ENCODE measurements around the gene CRYGN.

Gene CRYGN

GRCh38 chr7:151406886-151407583, 32.9 kb downstream of the CRYGN start:
- Histone ChIP-seq H3K4me3 (ENCODE audit: low read length) (no peak overlapping the region), H3K4me1 (ENCODE audit: control insufficient read depth, low read depth, low read length) (peaks cover 19% of the 10 kb centered on the region), H3K27me3 (ENCODE audit: control insufficient read depth, insufficient read depth, low read length) (peaks cover 15% of the 10 kb centered on the region), H3K9ac (ENCODE audit: low read length) (no peak overlapping the region), H3K27ac (ENCODE audit: low read length) (no peak overlapping the region), H3K9me3 (ENCODE audit: control insufficient read depth, low read depth, low read length) (no peaks in the 10 kb centered on the region), H3K36me3 (ENCODE audit: control insufficient read depth, low read depth, low read length) (no peaks in the 10 kb centered on the region)

GRCh38 chr7:151406051-151406875, 33.7 kb downstream of the CRYGN start:
- H3K9me3 ChIP-seq (ENCODE audit: control insufficient read depth, low read depth, low read length): no peaks in the 10 kb centered on the region
- peaks cover 8% of the 10 kb centered on the region for H3K27me3 ChIP-seq (ENCODE audit: control insufficient read depth, insufficient read depth, low read length)
- H3K36me3 ChIP-seq (ENCODE audit: control insufficient read depth, low read depth, low read length): no peaks in the 10 kb centered on the region
- no peak overlapping the region for H3K9ac ChIP-seq (ENCODE audit: low read length)
- peaks cover 13% of the 10 kb centered on the region for H3K4me1 ChIP-seq (ENCODE audit: control insufficient read depth, low read depth, low read length)
- H3K4me3 ChIP-seq (ENCODE audit: low read length): no peak overlapping the region
- no peak overlapping the region for H3K27ac ChIP-seq (ENCODE audit: low read length)

GRCh38 chr7:151405588-151405987, 34.4 kb downstream of the CRYGN start:
- Histone ChIP-seq H3K9ac (ENCODE audit: low read length) (no peak overlapping the region), H3K27me3 (ENCODE audit: control insufficient read depth, insufficient read depth, low read length) (peaks cover under 1% of the 10 kb centered on the region), H3K4me1 (ENCODE audit: control insufficient read depth, low read depth, low read length) (peaks cover 13% of the 10 kb centered on the region), H3K4me3 (ENCODE audit: low read length) (no peak overlapping the region), H3K36me3 (ENCODE audit: control insufficient read depth, low read depth, low read length) (no peaks in the 10 kb centered on the region), H3K9me3 (ENCODE audit: control insufficient read depth, low read depth, low read length) (no peaks in the 10 kb centered on the region), H3K27ac (ENCODE audit: low read length) (no peak overlapping the region)

- H3K9ac ChIP-seq (ENCODE audit: low read length): no peak overlapping the region
- H3K4me1 ChIP-seq (ENCODE audit: control insufficient read depth, low read depth, low read length): peaks cover 13% of the 10 kb centered on the region
- no peaks in the 10 kb centered on the region for H3K9me3 ChIP-seq (ENCODE audit: control insufficient read depth, low read depth, low read length)
- H3K27ac ChIP-seq (ENCODE audit: low read length): no peak overlapping the region
- no peaks in the 10 kb centered on the region for H3K27me3 ChIP-seq (ENCODE audit: control insufficient read depth, insufficient read depth, low read length)
- no peak overlapping the region for H3K4me3 ChIP-seq (ENCODE audit: low read length)
- H3K36me3 ChIP-seq (ENCODE audit: control insufficient read depth, low read depth, low read length): no peaks in the 10 kb centered on the region
Measured at GRCh38 chr7:151405056-151405455, 34.9 kb downstream of the CRYGN start.

- Histone ChIP-seq H3K4me1 (ENCODE audit: control insufficient read depth, low read depth, low read length) (peaks cover 13% of the 10 kb centered on the region), H3K27me3 (ENCODE audit: control insufficient read depth, insufficient read depth, low read length) (no peaks in the 10 kb centered on the region), H3K36me3 (ENCODE audit: control insufficient read depth, low read depth, low read length) (no peaks in the 10 kb centered on the region), H3K4me3 (ENCODE audit: low read length) (no peak overlapping the region), H3K27ac (ENCODE audit: low read length) (no peak overlapping the region), H3K9ac (ENCODE audit: low read length) (no peak overlapping the region), H3K9me3 (ENCODE audit: control insufficient read depth, low read depth, low read length) (no peaks in the 10 kb centered on the region)
Measured at GRCh38 chr7:151404216-151405011, 35.5 kb downstream of the CRYGN start.

GRCh38 chr7:151403764-151404163, 36.2 kb downstream of the CRYGN start:
- H3K4me1 ChIP-seq (ENCODE audit: control insufficient read depth, low read depth, low read length): peaks cover 12% of the 10 kb centered on the region
- H3K27me3 ChIP-seq (ENCODE audit: control insufficient read depth, insufficient read depth, low read length): no peaks in the 10 kb centered on the region
- H3K36me3 ChIP-seq (ENCODE audit: control insufficient read depth, low read depth, low read length): no peaks in the 10 kb centered on the region
- H3K27ac ChIP-seq (ENCODE audit: low read length): no peak overlapping the region
- no peak overlapping the region for H3K4me3 ChIP-seq (ENCODE audit: low read length)
- no peaks in the 10 kb centered on the region for H3K9me3 ChIP-seq (ENCODE audit: control insufficient read depth, low read depth, low read length)
- H3K9ac ChIP-seq (ENCODE audit: low read length): no peak overlapping the region

- no peaks in the 10 kb centered on the region for H3K9me3 ChIP-seq (ENCODE audit: control insufficient read depth, low read depth, low read length)
- H3K4me3 ChIP-seq (ENCODE audit: low read length): no peak overlapping the region
- peaks cover 8% of the 10 kb centered on the region for H3K4me1 ChIP-seq (ENCODE audit: control insufficient read depth, low read depth, low read length)
- H3K9ac ChIP-seq (ENCODE audit: low read length): no peak overlapping the region
- H3K36me3 ChIP-seq (ENCODE audit: control insufficient read depth, low read depth, low read length): peaks cover 9% of the 10 kb centered on the region
- H3K27me3 ChIP-seq (ENCODE audit: control insufficient read depth, insufficient read depth, low read length): no peaks in the 10 kb centered on the region
- no peak overlapping the region for H3K27ac ChIP-seq (ENCODE audit: low read length)
Measured at GRCh38 chr7:151402029-151402835, 37.7 kb downstream of the CRYGN start.

GRCh38 chr7:151400626-151401315, 39.2 kb downstream of the CRYGN start:
- peaks cover 8% of the 10 kb centered on the region for H3K4me1 ChIP-seq (ENCODE audit: control insufficient read depth, low read depth, low read length)
- H3K4me3 ChIP-seq (ENCODE audit: low read length): no peak overlapping the region
- H3K9me3 ChIP-seq (ENCODE audit: control insufficient read depth, low read depth, low read length): no peaks in the 10 kb centered on the region
- H3K36me3 ChIP-seq (ENCODE audit: control insufficient read depth, low read depth, low read length): peaks cover 9% of the 10 kb centered on the region
- no peak overlapping the region for H3K9ac ChIP-seq (ENCODE audit: low read length)
- no peaks in the 10 kb centered on the region for H3K27me3 ChIP-seq (ENCODE audit: control insufficient read depth, insufficient read depth, low read length)
- no peak overlapping the region for H3K27ac ChIP-seq (ENCODE audit: low read length)

- H3K4me1 ChIP-seq (ENCODE audit: control insufficient read depth, low read depth, low read length): peaks cover 8% of the 10 kb centered on the region
- H3K36me3 ChIP-seq (ENCODE audit: control insufficient read depth, low read depth, low read length): peaks cover 9% of the 10 kb centered on the region
- no peaks in the 10 kb centered on the region for H3K9me3 ChIP-seq (ENCODE audit: control insufficient read depth, low read depth, low read length)
- H3K4me3 ChIP-seq (ENCODE audit: low read length): no peak overlapping the region
- H3K27ac ChIP-seq (ENCODE audit: low read length): no peak overlapping the region
- H3K27me3 ChIP-seq (ENCODE audit: control insufficient read depth, insufficient read depth, low read length): no peaks in the 10 kb centered on the region
- H3K9ac ChIP-seq (ENCODE audit: low read length): no peak overlapping the region
Measured at GRCh38 chr7:151399906-151400305, 40.0 kb downstream of the CRYGN start.

GRCh38 chr7:151399305-151399601, 40.7 kb downstream of the CRYGN start:
- H3K36me3 ChIP-seq (ENCODE audit: control insufficient read depth, low read depth, low read length): peaks cover 9% of the 10 kb centered on the region
- H3K4me1 ChIP-seq (ENCODE audit: control insufficient read depth, low read depth, low read length): peaks cover 8% of the 10 kb centered on the region
- no peak overlapping the region for H3K27ac ChIP-seq (ENCODE audit: low read length)
- H3K27me3 ChIP-seq (ENCODE audit: control insufficient read depth, insufficient read depth, low read length): no peaks in the 10 kb centered on the region
- H3K4me3 ChIP-seq (ENCODE audit: low read length): no peak overlapping the region
- no peaks in the 10 kb centered on the region for H3K9me3 ChIP-seq (ENCODE audit: control insufficient read depth, low read depth, low read length)
- no peak overlapping the region for H3K9ac ChIP-seq (ENCODE audit: low read length)

All from iPS-18a (cell line).